GM23338 (cell line): ENCODE measurements around the gene TRIM44. TPM values are rescaled to one million over a fixed set of nuclear protein-coding genes. Genes with fewer than 3 reads are reported as not detected.

Experiments used
- ATAC-seq: fragments of 200-7000 bp; cut with Tn5 transposase; 3 replicates; pipeline ENCODE4 v1.9.1; 2020
- DNase-seq: peaks from one replicate; pipeline ENCODE4 v3.0.0-alpha.2; 2015; ENCODE audit warnings: low spot score
- H2AFZ ChIP-seq: fragments of 200-600 bp; sonication (generic); 2 replicates; pipeline ENCODE4 v1.8.0; 2016; ENCODE audit warnings: antibody characterized with exemption, mild to moderate bottlenecking, moderate library complexity
- H3F3A ChIP-seq: fragments of 200-600 bp; sonication (generic); replicated peaks from 2 replicates; pipeline ENCODE4 v1.8.0; 2017; ENCODE audit warnings: antibody characterized with exemption, mixed run types, low read depth
- H3K27ac ChIP-seq: fragments of 200-600 bp; sonication (generic); 2 replicates; pipeline ENCODE4 v1.6.1; 2016; ENCODE audit warnings: low read depth
- H3K27me3 ChIP-seq: fragments of 200-600 bp; sonication (generic); 2 replicates; pipeline ENCODE4 v1.8.0; 2016; ENCODE audit warnings: mild to moderate bottlenecking, mixed run types, moderate library complexity; ENCODE audit not compliant: insufficient read depth
- H3K36me3 ChIP-seq: fragments of 200-600 bp; sonication (generic); 2 replicates; pipeline ENCODE4 v1.8.0; 2016; ENCODE audit warnings: mild to moderate bottlenecking; ENCODE audit not compliant: insufficient read depth
- H3K4me1 ChIP-seq: fragments of 200-600 bp; sonication (generic); 2 replicates; pipeline ENCODE4 v1.8.0; 2016; ENCODE audit warnings: mild to moderate bottlenecking, moderate library complexity; ENCODE audit not compliant: insufficient read depth
- H3K4me2 ChIP-seq: fragments of 200-600 bp; sonication (generic); 2 replicates; pipeline ENCODE4 v1.7.1; 2017; ENCODE audit warnings: mixed run types
- H3K4me3 ChIP-seq: fragments of 200-600 bp; sonication (generic); 2 replicates; pipeline ENCODE4 v1.6.1; 2016; ENCODE audit warnings: mixed run types
- H3K79me2 ChIP-seq: fragments of 200-600 bp; sonication (generic); replicated peaks from 2 replicates; pipeline ENCODE4 v1.8.0; 2017; ENCODE audit warnings: mild to moderate bottlenecking; ENCODE audit not compliant: insufficient read depth
- H3K9me2 ChIP-seq: fragments of 200-600 bp; sonication (generic); 2 replicates; pipeline ENCODE4 v1.8.0; 2017; ENCODE audit not compliant: insufficient read depth
- H4K20me1 ChIP-seq: fragments of 200-600 bp; sonication (generic); replicated peaks from 2 replicates; pipeline ENCODE4 v1.8.0; 2017; ENCODE audit warnings: mild to moderate bottlenecking; ENCODE audit not compliant: insufficient read depth
- H3K27ac Mint-ChIP-seq: 2 replicates; pipeline ENCODE4 v1.8.0; 2020; ENCODE audit warnings: inconsistent platforms, mild to moderate bottlenecking, moderate library complexity, mixed read lengths
- H3K27me3 Mint-ChIP-seq: 3 replicates; pipeline ENCODE4 v1.8.0; 2022; ENCODE audit warnings: low read depth, mild to moderate bottlenecking, moderate library complexity, mixed read lengths, inconsistent platforms; ENCODE audit not compliant: insufficient read depth, poor library complexity
- H3K36me3 Mint-ChIP-seq: 3 replicates; pipeline ENCODE4 v1.8.0; 2021; ENCODE audit warnings: low read depth, mild to moderate bottlenecking, inconsistent platforms, moderate library complexity, mixed read lengths
- H3K4me1 Mint-ChIP-seq: 3 replicates; pipeline ENCODE4 v1.8.0; 2020; ENCODE audit warnings: mild to moderate bottlenecking, inconsistent platforms, mixed read lengths
- H3K4me3 Mint-ChIP-seq: 3 replicates; pipeline ENCODE4 v1.8.0; 2021; ENCODE audit warnings: moderate library complexity, mild to moderate bottlenecking, inconsistent platforms, mixed read lengths
- H3K9me3 Mint-ChIP-seq: 3 replicates; pipeline ENCODE4 v1.8.0; 2020; ENCODE audit warnings: moderate library complexity, mild to moderate bottlenecking, inconsistent platforms, mixed read lengths
- CREB1 ChIP-seq: fragments of 250-450 bp; sonication (Bioruptor Pico); IDR thresholded peaks from 2 replicates; pipeline ENCODE4 v1.5.0; 2020; ENCODE audit warnings: low read depth, mild to moderate bottlenecking, moderate library complexity
- CTCF ChIP-seq, 2 experiments: fragments of 200-600 bp in 1 of 2; sonication (generic) in 1 of 2; conservative IDR thresholded peaks; 2 replicates each; pipeline versions ENCODE4 v1.5.1 to v1.6.1; 2016 to 2017; ENCODE audit warnings: antibody characterized with exemption in 2 of 2, low read depth in 2 of 2, mild to moderate bottlenecking in 2 of 2, moderate library complexity in 1 of 2
- EZH2 ChIP-seq: fragments of 200-600 bp; sonication (generic); IDR thresholded peaks from one replicate; pipeline ENCODE4 v1.8.0; 2017; ENCODE audit warnings: antibody characterized with exemption, mild to moderate bottlenecking, low read depth; ENCODE audit not compliant: unreplicated experiment
- EZH2phosphoT487 ChIP-seq: fragments of 200-600 bp; sonication (generic); IDR thresholded peaks from one replicate; pipeline ENCODE4 v1.8.1; 2018; ENCODE audit warnings: antibody characterized with exemption; ENCODE audit not compliant: unreplicated experiment
- JUNB ChIP-seq: IDR thresholded peaks from one replicate; pipeline ENCODE4 v1.6.1; 2016; ENCODE audit warnings: antibody characterized with exemption; ENCODE audit not compliant: unreplicated experiment
- NANOG ChIP-seq: IDR thresholded peaks from 2 replicates; pipeline ENCODE4 v1.6.1; 2016; ENCODE audit warnings: antibody characterized with exemption, borderline replicate concordance
- POLR2AphosphoS5 ChIP-seq: IDR thresholded peaks from 2 replicates; pipeline ENCODE4 v1.6.1; 2016; ENCODE audit warnings: antibody characterized with exemption, low read depth
- STAT1 ChIP-seq: IDR thresholded peaks from one replicate; pipeline ENCODE4 v1.6.1; 2016; ENCODE audit warnings: antibody characterized with exemption; ENCODE audit not compliant: unreplicated experiment
- ZNF114 ChIP-seq: fragments of 250-450 bp; sonication (Bioruptor Pico); IDR thresholded peaks from 2 replicates; pipeline ENCODE4 v1.5.0; 2020; ENCODE audit warnings: mild to moderate bottlenecking, moderate library complexity
- ZNF331 ChIP-seq: fragments of 250-450 bp; sonication (Bioruptor Pico); IDR thresholded peaks from 2 replicates; pipeline ENCODE4 v1.5.0; 2020; ENCODE audit warnings: low read depth, mild to moderate bottlenecking, moderate library complexity
- polyA plus RNA-seq: library from polyadenylated mRNA; unstranded; fragments of >200 nt; fragmentation: Nextera tagmentation; extraction: Ambion mirVana; gene quantifications from 2 replicates; pipeline ENCODE4 v1.2.1, GENCODE V29; 2016
- total RNA-seq: library from RNA; depleted of rRNA; stranded (reverse); fragments of >200 nt; shearing (Covaris generic); gene quantifications from 2 replicates; pipeline ENCODE4 v1.2.3, GENCODE V29; 2014
- TF ChIP-seq, protein P1 (sequence below): IDR thresholded peaks from one replicate; pipeline ENCODE4 v1.6.1; 2018; ENCODE audit warnings: antibody characterized with exemption; ENCODE audit not compliant: unreplicated experiment
- TF ChIP-seq, protein P2 (sequence below): IDR thresholded peaks from 2 replicates; pipeline ENCODE4 v1.6.1; 2016; ENCODE audit warnings: antibody characterized with exemption

Gene TRIM44
- total and polyA plus RNA-seq, 2 experiments from 2014 or later, result 10.3 to 10.4 TPM

GRCh38 chr11:35750981-35751663 lies 88.5 kb downstream of the TRIM44 start:
- H3K27me3 Mint-ChIP-seq, result peaks cover 2% of the 10 kb centered on the region
- peaks cover 3% of the 10 kb centered on the region; the same call in 1 of the 3 replicates for H3K36me3 Mint-ChIP-seq
- H3K9me2 ChIP-seq, result no peaks in the 10 kb centered on the region
- H3K4me1 Mint-ChIP-seq, result peaks cover 14% of the 10 kb centered on the region
- H3K27ac ChIP-seq, result no peak overlapping the region
- TF ChIP-seq CTCF (conservative IDR thresholded peaks at IDR 0.05; ENCODE audit: low read depth in 2 of 2), result no peak
- no peak for TF ChIP-seq POLR2AphosphoS5
- TF ChIP-seq ZNF331 (CRISPR knock-in tag), result no peak
- DNase-seq (no peak), ATAC-seq (no peak)
- no peak overlapping the region for H3K27ac Mint-ChIP-seq
- no peaks in the 10 kb centered on the region for H3K36me3 ChIP-seq
- no peak overlapping the region for H2AFZ ChIP-seq
- no peak overlapping the region for H3K4me3 ChIP-seq
- peaks cover 4% of the 10 kb centered on the region; the same call in 1 of the 3 replicates for H3K9me3 Mint-ChIP-seq
- no peak overlapping the region for H3K4me3 Mint-ChIP-seq
- H3K79me2 ChIP-seq, result no peaks in the 10 kb centered on the region
- no peaks in the 10 kb centered on the region; the same call in 1 of the 2 replicates for H4K20me1 ChIP-seq
- H3K4me2 ChIP-seq, result no peak overlapping the region
- H3K27me3 ChIP-seq, result no peaks in the 10 kb centered on the region
- peaks cover 5% of the 10 kb centered on the region; the same call in 1 of the 2 replicates for H3K4me1 ChIP-seq
- no peaks in the 10 kb centered on the region for H3F3A ChIP-seq

GRCh38 chr11:35751664-35752061 lies 89.1 kb downstream of the TRIM44 start:
- no peaks in the 10 kb centered on the region for H3K9me2 ChIP-seq
- peaks cover 9% of the 10 kb centered on the region for H3K4me1 Mint-ChIP-seq
- H3K4me1 ChIP-seq, result peaks cover 5% of the 10 kb centered on the region; the same call in 1 of the 2 replicates
- ATAC-seq, result no peak
- H3K79me2 ChIP-seq, result no peaks in the 10 kb centered on the region; the same call in 1 of the 2 replicates
- H3K27me3 Mint-ChIP-seq, result peaks cover 2% of the 10 kb centered on the region
- H3K36me3 Mint-ChIP-seq, result peaks cover 3% of the 10 kb centered on the region; the same call in 1 of the 3 replicates
- no peaks in the 10 kb centered on the region for H3F3A ChIP-seq
- H3K9me3 Mint-ChIP-seq, result peaks cover 4% of the 10 kb centered on the region; the same call in 1 of the 3 replicates
- no peaks in the 10 kb centered on the region for H3K27me3 ChIP-seq
- no peak overlapping the region for H3K4me2 ChIP-seq
- no peak overlapping the region for H3K27ac Mint-ChIP-seq
- no peak for DNase-seq
- no peaks in the 10 kb centered on the region; the same call in 1 of the 2 replicates for H4K20me1 ChIP-seq
- no peak overlapping the region for H3K4me3 Mint-ChIP-seq
- H3K27ac ChIP-seq, result no peak overlapping the region
- H3K36me3 ChIP-seq, result no peaks in the 10 kb centered on the region
- H2AFZ ChIP-seq, result no peak overlapping the region
- H3K4me3 ChIP-seq, result no peak overlapping the region
- TF ChIP-seq, protein P1, sequence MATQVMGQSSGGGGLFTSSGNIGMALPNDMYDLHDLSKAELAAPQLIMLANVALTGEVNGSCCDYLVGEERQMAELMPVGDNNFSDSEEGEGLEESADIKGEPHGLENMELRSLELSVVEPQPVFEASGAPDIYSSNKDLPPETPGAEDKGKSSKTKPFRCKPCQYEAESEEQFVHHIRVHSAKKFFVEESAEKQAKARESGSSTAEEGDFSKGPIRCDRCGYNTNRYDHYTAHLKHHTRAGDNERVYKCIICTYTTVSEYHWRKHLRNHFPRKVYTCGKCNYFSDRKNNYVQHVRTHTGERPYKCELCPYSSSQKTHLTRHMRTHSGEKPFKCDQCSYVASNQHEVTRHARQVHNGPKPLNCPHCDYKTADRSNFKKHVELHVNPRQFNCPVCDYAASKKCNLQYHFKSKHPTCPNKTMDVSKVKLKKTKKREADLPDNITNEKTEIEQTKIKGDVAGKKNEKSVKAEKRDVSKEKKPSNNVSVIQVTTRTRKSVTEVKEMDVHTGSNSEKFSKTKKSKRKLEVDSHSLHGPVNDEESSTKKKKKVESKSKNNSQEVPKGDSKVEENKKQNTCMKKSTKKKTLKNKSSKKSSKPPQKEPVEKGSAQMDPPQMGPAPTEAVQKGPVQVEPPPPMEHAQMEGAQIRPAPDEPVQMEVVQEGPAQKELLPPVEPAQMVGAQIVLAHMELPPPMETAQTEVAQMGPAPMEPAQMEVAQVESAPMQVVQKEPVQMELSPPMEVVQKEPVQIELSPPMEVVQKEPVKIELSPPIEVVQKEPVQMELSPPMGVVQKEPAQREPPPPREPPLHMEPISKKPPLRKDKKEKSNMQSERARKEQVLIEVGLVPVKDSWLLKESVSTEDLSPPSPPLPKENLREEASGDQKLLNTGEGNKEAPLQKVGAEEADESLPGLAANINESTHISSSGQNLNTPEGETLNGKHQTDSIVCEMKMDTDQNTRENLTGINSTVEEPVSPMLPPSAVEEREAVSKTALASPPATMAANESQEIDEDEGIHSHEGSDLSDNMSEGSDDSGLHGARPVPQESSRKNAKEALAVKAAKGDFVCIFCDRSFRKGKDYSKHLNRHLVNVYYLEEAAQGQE, result no peak
- TF ChIP-seq EZH2 (no peak), ZNF331 (CRISPR knock-in tag) (no peak), NANOG (no peak), ZNF114 (no peak), CREB1 (CRISPR knock-in tag) (no peak), JUNB (no peak), EZH2phosphoT487 (no peak), CTCF (conservative IDR thresholded peaks at IDR 0.05; ENCODE audit: low read depth in 2 of 2) (no peak), STAT1 (no peak), POLR2AphosphoS5 (no peak)
- TF ChIP-seq, protein P2, sequence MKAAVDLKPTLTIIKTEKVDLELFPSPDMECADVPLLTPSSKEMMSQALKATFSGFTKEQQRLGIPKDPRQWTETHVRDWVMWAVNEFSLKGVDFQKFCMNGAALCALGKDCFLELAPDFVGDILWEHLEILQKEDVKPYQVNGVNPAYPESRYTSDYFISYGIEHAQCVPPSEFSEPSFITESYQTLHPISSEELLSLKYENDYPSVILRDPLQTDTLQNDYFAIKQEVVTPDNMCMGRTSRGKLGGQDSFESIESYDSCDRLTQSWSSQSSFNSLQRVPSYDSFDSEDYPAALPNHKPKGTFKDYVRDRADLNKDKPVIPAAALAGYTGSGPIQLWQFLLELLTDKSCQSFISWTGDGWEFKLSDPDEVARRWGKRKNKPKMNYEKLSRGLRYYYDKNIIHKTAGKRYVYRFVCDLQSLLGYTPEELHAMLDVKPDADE, result no peak
